Activated CD8-positive, alpha-beta T cell treated with anti-CD3 and anti-CD28 coated beads for 36 hours (primary cell): ENCODE results near the gene MACROD1. TPM values are rescaled to one million over a fixed set of nuclear protein-coding genes. Genes with fewer than 3 reads are reported as not detected.

ENCODE experiments used
- ATAC-seq: fragments of 200-7000 bp; cut with Tn5 transposase; one replicate; pipeline ENCODE4 v1.10.0; 2021; ENCODE audit warnings: mild to moderate bottlenecking, moderate library complexity
- CTCF ChIA-PET: fragments of 350-600 bp; sonication (Branson Sonifier 250); formaldehyde crosslinking; loops from one replicate; lab custom pipeline; 2021; ENCODE audit warnings: antibody characterized with exemption; lab: Charles Lee
- POLR2A ChIA-PET: fragments of 350-600 bp; sonication (Branson Sonifier 250); formaldehyde crosslinking; loops from one replicate; lab custom pipeline; 2021; ENCODE audit warnings: antibody characterized with exemption; lab: Charles Lee
- DNase-seq: peaks from one replicate; pipeline ENCODE4 v3.0.0-alpha.2; 2020
- H3K27ac Mint-ChIP-seq: one replicate; pipeline ENCODE4 v1.8.0; 2021; ENCODE audit warnings: mild to moderate bottlenecking, mixed read lengths
- H3K27me3 Mint-ChIP-seq: one replicate; pipeline ENCODE4 v1.8.0; 2021; ENCODE audit warnings: mixed read lengths
- H3K36me3 Mint-ChIP-seq: one replicate; pipeline ENCODE4 v1.8.0; 2021; ENCODE audit warnings: low read depth, mixed read lengths
- H3K4me1 Mint-ChIP-seq: one replicate; pipeline ENCODE4 v1.8.0; 2021; ENCODE audit warnings: low read depth, mixed read lengths
- H3K4me3 Mint-ChIP-seq: one replicate; pipeline ENCODE4 v1.8.0; 2021; ENCODE audit warnings: mild to moderate bottlenecking, moderate library complexity, mixed read lengths
- H3K9me3 Mint-ChIP-seq: one replicate; pipeline ENCODE4 v1.8.0; 2021; ENCODE audit warnings: mixed read lengths
- intact Hi-C: fragments of 100-400 bp; cut with micrococcal nuclease; formaldehyde crosslinking; loops from one replicate; pipeline ENCODE4 v1.10.0; 2022
- total RNA-seq, 2 experiments: library from RNA; stranded (reverse); gene quantifications; one replicate each; pipeline ENCODE4 v1.2.3, GENCODE V29; 2021
- TF ChIP-seq, protein P1 (sequence below): fragments of 200-600 bp; IDR thresholded peaks from one replicate; pipeline ENCODE4 v1.8.0; 2022; ENCODE audit warnings: antibody characterized with exemption, mild to moderate bottlenecking

MACROD1 gene
- total RNA-seq, 2 experiments from 2014 or later: 38.7 to 38.8 TPM

DNA sequence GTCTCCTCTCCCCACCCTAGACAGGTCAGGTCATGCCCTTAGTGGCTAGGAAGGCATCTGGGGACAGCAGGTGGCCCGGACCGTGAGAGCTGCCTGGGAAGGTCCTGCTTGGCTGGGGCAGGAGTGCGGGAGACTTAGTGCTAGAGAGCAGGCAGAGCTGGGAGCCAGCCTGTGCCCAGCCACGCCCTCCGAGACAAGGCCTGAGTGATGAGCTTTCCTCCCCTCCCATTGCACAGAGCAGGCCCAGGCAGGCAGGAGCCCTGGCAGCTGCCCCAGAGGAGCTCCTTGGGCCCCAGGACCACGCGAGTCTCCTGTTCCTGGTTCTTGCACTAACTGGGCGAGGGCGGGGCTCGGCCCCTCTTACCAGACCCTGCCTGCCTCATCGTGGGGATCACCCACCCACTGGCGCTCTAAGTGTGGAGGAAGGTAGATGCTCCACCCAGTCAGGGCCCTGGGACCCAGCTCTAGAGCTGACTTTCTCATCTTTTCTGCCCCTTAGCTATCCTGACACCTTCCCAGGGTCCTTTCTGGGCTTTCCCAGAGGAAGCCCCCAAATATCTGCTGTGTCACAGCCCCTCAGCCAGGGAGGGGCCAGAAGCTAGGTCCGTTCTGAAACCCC, 44.9 kb downstream of the MACROD1 start:
- intact Hi-C loops: no loop called here
- CTCF ChIA-PET: interaction anchor here (1.0 kb wide), 1 partner anchor 328 kb away, joined by 3 read pairs; no protein-coding TSS in a partner anchor
- DNase-seq (no peak), ATAC-seq (no peak)
- TF ChIP-seq, protein P1, sequence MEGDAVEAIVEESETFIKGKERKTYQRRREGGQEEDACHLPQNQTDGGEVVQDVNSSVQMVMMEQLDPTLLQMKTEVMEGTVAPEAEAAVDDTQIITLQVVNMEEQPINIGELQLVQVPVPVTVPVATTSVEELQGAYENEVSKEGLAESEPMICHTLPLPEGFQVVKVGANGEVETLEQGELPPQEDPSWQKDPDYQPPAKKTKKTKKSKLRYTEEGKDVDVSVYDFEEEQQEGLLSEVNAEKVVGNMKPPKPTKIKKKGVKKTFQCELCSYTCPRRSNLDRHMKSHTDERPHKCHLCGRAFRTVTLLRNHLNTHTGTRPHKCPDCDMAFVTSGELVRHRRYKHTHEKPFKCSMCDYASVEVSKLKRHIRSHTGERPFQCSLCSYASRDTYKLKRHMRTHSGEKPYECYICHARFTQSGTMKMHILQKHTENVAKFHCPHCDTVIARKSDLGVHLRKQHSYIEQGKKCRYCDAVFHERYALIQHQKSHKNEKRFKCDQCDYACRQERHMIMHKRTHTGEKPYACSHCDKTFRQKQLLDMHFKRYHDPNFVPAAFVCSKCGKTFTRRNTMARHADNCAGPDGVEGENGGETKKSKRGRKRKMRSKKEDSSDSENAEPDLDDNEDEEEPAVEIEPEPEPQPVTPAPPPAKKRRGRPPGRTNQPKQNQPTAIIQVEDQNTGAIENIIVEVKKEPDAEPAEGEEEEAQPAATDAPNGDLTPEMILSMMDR: no peak
- Mint-ChIP-seq H3K9me3 (no peaks in the 10 kb centered on the region), H3K27me3 (no peaks in the 10 kb centered on the region), H3K4me3 (no peak overlapping the region), H3K27ac (no peak overlapping the region), H3K4me1 (peaks cover 8% of the 10 kb centered on the region), H3K36me3 (no peaks in the 10 kb centered on the region)
- POLR2A ChIA-PET: interaction anchor here (1.0 kb wide), 1 partner anchor 91 kb away, joined by 3 read pairs; no protein-coding TSS in a partner anchor

DNA sequence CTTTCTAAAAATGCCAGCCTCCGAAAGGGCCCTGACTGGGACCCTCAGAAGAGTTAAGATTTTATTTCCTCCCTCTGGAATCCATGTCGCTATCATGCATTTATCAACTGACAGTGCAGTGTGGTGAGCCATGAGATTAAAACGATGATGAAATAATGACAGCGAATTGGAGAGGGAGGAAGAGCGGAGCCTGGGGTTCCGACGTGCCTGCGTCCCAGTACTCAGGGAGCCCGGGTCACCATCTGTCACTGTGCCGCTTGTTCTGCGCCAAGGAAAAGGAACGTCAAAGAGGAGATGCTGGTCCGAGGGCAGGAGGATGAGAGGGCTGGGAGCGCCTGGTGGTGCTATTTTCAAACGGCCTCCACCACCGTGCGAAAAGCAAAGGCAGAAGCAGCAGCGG, 46.2 kb downstream of the MACROD1 start:
- no peak for ATAC-seq
- TF ChIP-seq, protein P1: no peak
- no peaks in the 10 kb centered on the region for H3K27me3 Mint-ChIP-seq
- intact Hi-C loops: no loop called here
- no peaks in the 10 kb centered on the region for H3K9me3 Mint-ChIP-seq
- POLR2A ChIA-PET: no interaction called here
- no peaks in the 10 kb centered on the region for H3K4me1 Mint-ChIP-seq
- DNase-seq: no peak
- no peak overlapping the region for H3K4me3 Mint-ChIP-seq
- H3K27ac Mint-ChIP-seq: no peak overlapping the region
- CTCF ChIA-PET: no interaction called here
- no peaks in the 10 kb centered on the region for H3K36me3 Mint-ChIP-seq

DNA sequence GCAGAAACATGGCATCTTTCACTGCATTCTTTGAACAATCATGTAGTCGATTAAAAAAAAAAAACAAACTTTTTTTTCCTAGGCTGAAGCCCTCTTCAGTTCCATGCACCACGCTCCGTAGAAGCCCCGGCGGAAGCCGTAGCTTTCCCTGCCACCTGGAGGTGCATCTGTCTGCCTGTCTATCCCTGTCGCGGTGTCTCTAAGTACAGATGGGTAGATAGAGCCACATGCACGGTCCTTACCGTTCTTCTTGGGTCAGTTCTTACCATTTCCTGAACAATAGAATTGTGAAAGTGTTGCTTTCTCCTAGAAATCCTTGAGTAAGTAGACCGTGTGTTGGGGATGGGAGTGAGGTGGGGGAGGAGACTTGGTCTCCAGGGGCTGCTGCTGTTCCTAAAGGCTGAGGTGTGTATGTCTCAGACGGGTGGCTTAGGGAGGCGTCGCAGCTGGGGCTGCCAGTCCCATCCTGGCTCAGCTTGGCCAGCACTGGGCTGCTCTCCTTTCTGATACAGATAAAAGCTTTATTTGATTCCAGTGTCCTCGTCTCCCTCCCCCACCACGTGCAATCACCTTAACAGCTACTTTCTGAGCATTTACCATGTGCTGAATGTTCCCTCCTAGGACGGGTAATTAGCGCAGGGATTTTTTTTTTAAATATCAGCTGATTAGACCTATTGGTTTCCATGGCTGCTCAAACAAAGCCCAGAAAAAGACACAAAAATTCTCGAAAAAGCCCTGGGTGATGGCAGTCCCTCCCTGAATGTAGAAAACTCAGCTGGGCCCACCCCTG, 46.8 kb downstream of the MACROD1 start:
- TF ChIP-seq, protein P1: no peak
- Mint-ChIP-seq H3K36me3 (no peaks in the 10 kb centered on the region), H3K27ac (no peak overlapping the region), H3K9me3 (no peaks in the 10 kb centered on the region), H3K27me3 (no peaks in the 10 kb centered on the region), H3K4me3 (no peak overlapping the region), H3K4me1 (no peaks in the 10 kb centered on the region)
- DNase-seq: no peak
- ChIA-PET POLR2A (no interaction called here), CTCF (no interaction called here)
- intact Hi-C loops: no loop called here
- ATAC-seq: no peak

DNA sequence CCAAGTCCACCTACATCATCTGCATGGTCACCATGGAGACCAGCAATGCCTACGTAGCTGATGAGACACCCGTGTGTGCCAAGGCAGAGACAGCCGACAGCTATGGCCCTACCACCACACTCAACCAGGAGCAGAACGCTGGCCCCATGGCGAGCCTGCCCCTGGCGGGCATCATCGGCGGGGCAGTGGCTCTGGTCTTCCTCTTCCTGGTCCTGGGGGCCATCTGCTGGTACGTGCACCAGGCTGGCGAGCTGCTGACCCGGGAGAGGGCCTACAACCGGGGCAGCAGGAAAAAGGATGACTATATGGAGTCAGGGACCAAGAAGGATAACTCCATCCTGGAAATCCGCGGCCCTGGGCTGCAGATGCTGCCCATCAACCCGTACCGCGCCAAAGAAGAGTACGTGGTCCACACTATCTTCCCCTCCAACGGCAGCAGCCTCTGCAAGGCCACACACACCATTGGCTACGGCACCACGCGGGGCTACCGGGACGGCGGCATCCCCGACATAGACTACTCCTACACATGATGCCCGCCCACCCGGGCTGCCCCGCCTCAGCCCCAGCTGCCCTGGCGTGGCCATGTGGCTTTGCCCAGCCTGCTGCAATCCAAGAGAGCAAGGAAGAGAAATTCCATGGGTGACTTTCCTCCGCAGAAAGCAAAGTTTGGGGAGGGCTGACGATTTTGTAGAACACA, 48.0 kb downstream of the MACROD1 start:
- ChIA-PET POLR2A (no interaction called here), CTCF (no interaction called here)
- Mint-ChIP-seq H3K4me1 (no peaks in the 10 kb centered on the region), H3K27me3 (no peaks in the 10 kb centered on the region), H3K4me3 (no peak overlapping the region), H3K27ac (no peak overlapping the region), H3K36me3 (no peaks in the 10 kb centered on the region), H3K9me3 (no peaks in the 10 kb centered on the region)
- intact Hi-C loops: no loop called here
- TF ChIP-seq, protein P1: no peak
- ATAC-seq (no peak), DNase-seq (no peak)
